A673 (cell line): ENCODE measurements around the gene IGFBP4. TPM values are rescaled to one million over a fixed set of nuclear protein-coding genes. Genes with fewer than 3 reads are reported as not detected.
A peak's percentile ranks its signal among the peaks of the same experiment; 100 is the strongest.

Source experiments
- BruUV-seq: library from RNA; stranded (reverse); fragments of 400-500 nt; replicated peaks from 2 replicates; lab custom pipeline; 2021; lab: Mats Ljungman, UMichigan
- CTCF ChIA-PET: fragments of 300-600 bp; sonication (Branson Sonifier 250); formaldehyde crosslinking; loops from one replicate; lab custom pipeline; 2022; ENCODE audit warnings: antibody characterized with exemption; lab: Charles Lee
- POLR2A ChIA-PET: fragments of 300-600 bp; sonication (Branson Sonifier 250); formaldehyde crosslinking; loops from one replicate; lab custom pipeline; 2022; ENCODE audit warnings: antibody characterized with exemption; ENCODE audit not compliant: low non-redundant PET; lab: Charles Lee
- DNase-seq: peaks from one replicate; pipeline ENCODE4 v3.0.0-alpha.2; 2015; ENCODE audit warnings: low spot score
- H3K27ac ChIP-seq: fragments of 200-600 bp; sonication (generic); 2 replicates; pipeline ENCODE4 v1.5.1; 2016; ENCODE audit warnings: mixed run types, low read depth, mild to moderate bottlenecking, mixed read lengths, antibody characterized with exemption, low read length; ENCODE audit not compliant: poor library complexity, severe bottlenecking
- H3K27me3 ChIP-seq: fragments of 200-600 bp; sonication (generic); replicated peaks from 2 replicates; pipeline ENCODE4 v1.6.1; 2017; ENCODE audit warnings: mixed run types, low read depth, mild to moderate bottlenecking, mixed read lengths, antibody characterized with exemption, low read length; ENCODE audit not compliant: insufficient read depth, poor library complexity
- H3K36me3 ChIP-seq: fragments of 200-600 bp; sonication (generic); 2 replicates; pipeline ENCODE4 v1.6.1; 2016; ENCODE audit warnings: mixed run types, mild to moderate bottlenecking, mixed read lengths, antibody characterized with exemption, low read length; ENCODE audit not compliant: insufficient read depth, poor library complexity, severe bottlenecking
- H3K4me1 ChIP-seq: fragments of 200-600 bp; sonication (generic); 2 replicates; pipeline ENCODE4 v1.6.1; 2017; ENCODE audit warnings: mixed run types, mild to moderate bottlenecking, mixed read lengths, antibody characterized with exemption, low read length; ENCODE audit not compliant: insufficient read depth, poor library complexity, severe bottlenecking
- H3K4me3 ChIP-seq: fragments of 200-600 bp; sonication (generic); 2 replicates; pipeline ENCODE4 v1.5.1; 2016; ENCODE audit warnings: low read depth, mixed run types, mild to moderate bottlenecking, mixed read lengths, low read length; ENCODE audit not compliant: poor library complexity, severe bottlenecking
- H3K9me3 ChIP-seq: fragments of 200-600 bp; sonication (generic); 2 replicates; pipeline ENCODE4 v1.6.1; 2016; ENCODE audit warnings: mixed run types, low read depth, mild to moderate bottlenecking, mixed read lengths, antibody characterized with exemption, low read length; ENCODE audit not compliant: poor library complexity, severe bottlenecking
- CTCF ChIP-seq: fragments of 300-800, 200-600 bp; sonication (generic); conservative IDR thresholded peaks from 2 replicates; pipeline ENCODE4 v1.5.1; 2017; ENCODE audit warnings: low read depth, mild to moderate bottlenecking, antibody characterized with exemption, low read length, moderate library complexity, mixed read lengths
- EZH2 ChIP-seq: fragments of 200-600 bp; sonication (generic); IDR thresholded peaks from 2 replicates; pipeline ENCODE4 v1.6.1; 2017; ENCODE audit warnings: borderline replicate concordance, low read depth, mild to moderate bottlenecking, mixed read lengths, antibody characterized with exemption, low read length; ENCODE audit not compliant: poor library complexity, severe bottlenecking
- intact Hi-C: fragments of 100-400 bp; cut with micrococcal nuclease; formaldehyde crosslinking; loops from one replicate; pipeline ENCODE4 v1.10.0; 2022; ENCODE audit not compliant: unreplicated experiment
- total RNA-seq: library from RNA; stranded (reverse); gene quantifications from 2 replicates; pipeline ENCODE4 v1.2.3, GENCODE V29; 2021

The IGFBP4 gene
- total RNA-seq, 1 experiment from 2014 or later, result 4.8 TPM

- DNase-seq, result no peak
- Histone ChIP-seq H3K9me3 (no peaks in the 10 kb centered on the region), H3K27me3 (no peaks in the 10 kb centered on the region), H3K4me3 (no peak overlapping the region), H3K4me1 (no peaks in the 10 kb centered on the region), H3K27ac (no peak overlapping the region), H3K36me3 (no peaks in the 10 kb centered on the region)
- TF ChIP-seq CTCF (no peak), EZH2 (no peak)
- ChIA-PET POLR2A (interaction anchor here (0.6 kb wide), 1 partner anchor 8 kb away, joined by 6 read pairs; no protein-coding TSS in a partner anchor), CTCF (interaction anchor here (0.6 kb wide), 1 partner anchor 8 kb away, joined by 3 read pairs; no protein-coding TSS in a partner anchor)
- BruUV-seq, result no TSS peak
- intact Hi-C loops, result no loop called here
Observed at GRCh38 chr17:40484285-40484972, 41.2 kb downstream of the IGFBP4 start.

GRCh38 chr17:40484973-40485530 is 41.8 kb downstream of the IGFBP4 start:
- POLR2A ChIA-PET, result interaction anchor here (0.6 kb wide), 1 partner anchor 9 kb away, joined by 6 read pairs; no protein-coding TSS in a partner anchor
- Histone ChIP-seq H3K27me3 (no peaks in the 10 kb centered on the region), H3K4me1 (no peaks in the 10 kb centered on the region), H3K27ac (no peak overlapping the region), H3K36me3 (no peaks in the 10 kb centered on the region), H3K4me3 (no peak overlapping the region), H3K9me3 (no peaks in the 10 kb centered on the region)
- CTCF ChIA-PET, result no interaction called here
- no peak for TF ChIP-seq EZH2
- TF ChIP-seq CTCF, result no peak
- no peak for DNase-seq
- BruUV-seq, result no TSS peak
- intact Hi-C loops, result no loop called here

- CTCF ChIA-PET, result interaction anchor here (0.6 kb wide), 1 partner anchor 54 kb away, joined by 3 read pairs; no protein-coding TSS in a partner anchor
- Histone ChIP-seq H3K27ac (no peak overlapping the region), H3K27me3 (no peaks in the 10 kb centered on the region), H3K36me3 (no peaks in the 10 kb centered on the region), H3K4me3 (no peak overlapping the region), H3K4me1 (no peaks in the 10 kb centered on the region), H3K9me3 (no peaks in the 10 kb centered on the region)
- POLR2A ChIA-PET, result no interaction called here
- intact Hi-C loops, result no loop called here
- no TSS peak for BruUV-seq
- peak; percentile 32 for DNase-seq
- TF ChIP-seq EZH2 (no peak), CTCF (no peak)
Observed at GRCh38 chr17:40485851-40486521, 42.7 kb downstream of the IGFBP4 start.
